ENCODE data around the gene DIMT1. TPM values are rescaled to one million over a fixed set of nuclear protein-coding genes. Genes with fewer than 3 reads are reported as not detected.

DIMT1 gene
- total and polyA plus RNA-seq, 12 donors, result 10.4 to 29.1 (median 22.4) TPM

DNA sequence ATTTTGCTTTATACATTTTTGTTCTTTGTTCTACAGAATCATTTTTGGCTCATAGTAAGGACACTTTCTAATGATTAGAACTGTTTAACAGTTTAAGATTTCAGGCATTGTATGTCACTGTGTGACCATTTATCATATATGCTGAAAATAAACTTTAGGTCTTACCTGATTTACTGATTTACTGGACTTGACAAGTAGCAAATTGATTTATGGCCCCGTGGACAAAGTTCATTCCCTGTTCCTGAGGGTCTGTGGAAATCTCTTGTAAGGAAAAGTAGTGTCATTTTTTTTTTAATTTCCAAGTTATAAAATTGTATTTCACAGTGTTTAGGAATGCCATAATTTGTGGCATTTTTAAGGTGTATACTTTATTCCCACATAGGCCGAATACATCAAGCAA lies 57.0 kb downstream of the DIMT1 start:
- Histone ChIP-seq H3K4me1 (replicated peaks in 1 of 2) (no peaks in the 10 kb centered on the region), H3K4me3 (no peak overlapping the region), H3K27me3 (no peaks in the 10 kb centered on the region), H3K27ac (no peak overlapping the region), H3K36me3 (replicated peaks in 1 of 2) (peaks cover 0 to 16% of the 10 kb centered on the region in 2 donors), H3K9me3 (replicated peaks in 1 of 3) (no peaks in the 10 kb centered on the region)
- DNase-seq, result no peak
- TF ChIP-seq CTCF (IDR thresholded peaks at IDR 0.05), result no peak
- TF ChIP-seq POLR2A (IDR thresholded peaks at IDR 0.05), result no peak
- intact Hi-C loops (cut with DNase I), result no loop called here
- 90 to 100% (median 93%) methylated on average over 2 of the region's 2 CpGs for WGBS, 4 donors

DNA sequence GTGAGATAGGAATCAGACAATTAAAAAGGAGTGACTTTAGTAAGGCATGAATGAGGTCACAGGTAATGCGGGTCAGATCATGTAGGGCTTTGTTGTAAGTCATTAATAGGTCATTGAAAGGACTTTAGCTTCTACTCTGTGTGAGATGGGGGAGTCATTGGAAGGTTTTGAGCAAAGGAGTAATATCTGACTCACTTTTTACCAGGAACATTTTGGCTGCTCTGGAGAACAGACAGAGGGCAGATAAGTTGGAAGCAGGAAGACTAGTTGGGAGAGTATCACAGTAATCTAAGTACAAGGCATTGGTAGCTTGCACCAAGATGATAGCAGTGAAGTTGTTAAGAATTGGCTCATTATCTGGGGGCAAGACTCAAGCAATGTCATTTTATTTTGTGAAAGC lies 60.3 kb downstream of the DIMT1 start:
- no peaks in the 10 kb centered on the region for H3K4me1 ChIP-seq (replicated peaks in 1 of 2)

DNA sequence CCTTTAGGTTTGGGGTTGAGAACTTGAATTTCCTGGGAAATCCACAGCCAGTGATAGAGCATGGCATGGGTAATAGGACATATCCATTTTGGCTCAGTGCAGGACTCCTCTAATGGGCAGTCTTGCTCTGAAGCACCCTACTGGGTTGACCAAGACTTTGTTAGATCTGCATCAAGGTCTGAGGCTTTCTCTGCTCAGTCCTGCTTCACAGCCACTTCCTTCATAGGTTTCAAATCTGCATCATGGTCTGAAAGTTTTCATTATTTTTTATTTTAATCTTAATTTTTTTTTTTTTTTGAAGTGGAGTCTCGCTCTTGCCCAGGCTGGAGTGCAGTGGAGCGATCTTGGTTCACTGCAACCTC lies 61.2 kb downstream of the DIMT1 start:
- DNase-seq, result no peak
- no peaks in the 10 kb centered on the region for H3K27me3 ChIP-seq
- H3K4me3 ChIP-seq, result no peak overlapping the region
- H3K36me3 ChIP-seq (replicated peaks in 1 of 2), result no peaks in the 10 kb centered on the region
- no peak overlapping the region for H3K27ac ChIP-seq
- WGBS, 4 donors, result 97 to 100% (median 98%) methylated on average over 2 of the region's 2 CpGs
- TF ChIP-seq POLR2A (IDR thresholded peaks at IDR 0.05) (no peak), CTCF (IDR thresholded peaks at IDR 0.05) (no peak)
- intact Hi-C loops (cut with DNase I), result no loop called here
- H3K4me1 ChIP-seq (replicated peaks in 1 of 2), result no peaks in the 10 kb centered on the region
- no peaks in the 10 kb centered on the region for H3K9me3 ChIP-seq (replicated peaks in 1 of 3)

More for the DNA sequence above, 60.3 kb downstream of the DIMT1 start:
- Histone ChIP-seq H3K27me3 (no peaks in the 10 kb centered on the region), H3K27ac (no peak overlapping the region), H3K9me3 (replicated peaks in 1 of 3) (no peaks in the 10 kb centered on the region), H3K36me3 (replicated peaks in 1 of 2) (no peaks in the 10 kb centered on the region), H3K4me3 (no peak overlapping the region)
- TF ChIP-seq CTCF (IDR thresholded peaks at IDR 0.05), result no peak
- WGBS, 4 donors, result 86 to 96% (median 95%) methylated on average over 1 of the region's 1 CpG
- intact Hi-C loops (cut with DNase I), result no loop called here
- no peak for DNase-seq

DNA sequence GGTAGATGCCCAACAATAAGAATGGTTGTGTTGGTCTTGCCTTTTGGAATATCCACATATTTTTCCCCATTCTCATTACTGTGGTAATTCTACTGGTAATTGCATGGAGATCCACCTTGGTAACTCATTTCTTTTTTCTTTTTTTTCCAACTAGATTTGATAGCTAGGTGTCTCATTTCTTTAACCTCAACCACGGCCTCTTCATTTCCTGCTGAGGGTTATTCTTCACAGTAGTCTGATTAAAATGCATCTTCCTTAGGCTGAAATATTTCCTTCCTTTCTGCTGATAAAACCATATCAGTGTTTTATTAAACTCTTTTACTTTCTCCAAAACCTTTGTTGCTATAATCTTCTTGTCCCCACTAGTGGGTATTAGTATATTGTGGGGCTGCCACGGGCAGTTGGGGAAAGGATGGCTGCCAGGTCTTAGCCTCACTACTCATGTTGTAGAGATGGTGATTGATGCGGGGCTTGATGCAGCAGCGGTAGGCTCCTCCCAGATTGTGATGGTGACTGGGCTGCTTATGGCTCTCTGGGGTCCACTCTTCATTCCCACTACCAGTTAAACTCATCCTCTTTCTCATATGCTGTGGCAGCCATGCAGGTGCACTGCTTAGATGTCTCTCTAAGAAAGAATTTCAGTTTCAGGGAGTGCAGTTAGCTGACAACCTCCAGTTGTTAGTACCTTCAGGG lies 61.8 kb downstream of the DIMT1 start:
- no peak overlapping the region for H3K27ac ChIP-seq
- no peak for DNase-seq
- no peaks in the 10 kb centered on the region for H3K4me1 ChIP-seq (replicated peaks in 1 of 2)
- no peaks in the 10 kb centered on the region for H3K9me3 ChIP-seq (replicated peaks in 1 of 3)
- no peak for TF ChIP-seq CTCF (IDR thresholded peaks at IDR 0.05)
- 85 to 93% (median 89%) methylated on average over 4 of the region's 4 CpGs for WGBS, 4 donors
- H3K36me3 ChIP-seq (replicated peaks in 1 of 2), result no peaks in the 10 kb centered on the region
- intact Hi-C loops (cut with DNase I), result no loop called here
- H3K4me3 ChIP-seq, result no peak overlapping the region
- no peaks in the 10 kb centered on the region for H3K27me3 ChIP-seq

All from adrenal gland (tissue), 12 donors.